ENCODE data around the gene RPL7A.

- TF ChIP-seq CTCF (IDR thresholded peaks at IDR 0.05 in 4 of 5, conservative IDR thresholded peaks at IDR 0.05 in 1 of 5) (no peak), POLR2A (IDR thresholded peaks at IDR 0.05) (no peak)
Observed at GRCh38 chr9:133339641-133340040, 8.4 kb upstream of the RPL7A start.
